Trophoblast cell (in vitro differentiated cells and primary cell): ENCODE results near the gene MELK.

ENCODE experiments used
- DNase-seq, 2 donors: peaks; one replicate each; pipeline ENCODE4 v3.0.0-alpha.2; 2016
- H2AFZ ChIP-seq: 2 replicates; pipeline ENCODE4 v1.6.1; 2013; ENCODE audit warnings: low read length, moderate library complexity, mild to moderate bottlenecking; ENCODE audit not compliant: insufficient read depth, poor library complexity
- H2AK5ac ChIP-seq: 2 replicates; pipeline ENCODE4 v1.6.1; 2013; ENCODE audit warnings: mild to moderate bottlenecking, low read length
- H2BK120ac ChIP-seq: 2 replicates; pipeline ENCODE4 v1.6.1; 2013; ENCODE audit warnings: low read length, mild to moderate bottlenecking, moderate library complexity; ENCODE audit not compliant: insufficient read depth, poor library complexity
- H2BK12ac ChIP-seq: 2 replicates; pipeline ENCODE4 v1.6.1; 2013; ENCODE audit warnings: mild to moderate bottlenecking, low read length, moderate library complexity
- H2BK5ac ChIP-seq: 2 replicates; pipeline ENCODE4 v1.6.1; 2013; ENCODE audit warnings: low read length, low read depth, moderate library complexity, mild to moderate bottlenecking; ENCODE audit not compliant: poor library complexity
- H3K14ac ChIP-seq: 2 replicates; pipeline ENCODE4 v1.6.1; 2013; ENCODE audit warnings: mild to moderate bottlenecking, low read length
- H3K18ac ChIP-seq: 2 replicates; pipeline ENCODE4 v1.6.1; 2013; ENCODE audit warnings: mild to moderate bottlenecking, low read length
- H3K23ac ChIP-seq: 2 replicates; pipeline ENCODE4 v1.6.1; 2013; ENCODE audit warnings: low read length
- H3K27ac ChIP-seq: 2 replicates; pipeline ENCODE4 v1.5.1; 2013; ENCODE audit warnings: low read depth, mild to moderate bottlenecking, inconsistent platforms, low read length, moderate library complexity
- H3K27me3 ChIP-seq: 2 replicates; pipeline ENCODE4 v1.6.1; 2013; ENCODE audit warnings: inconsistent platforms, mild to moderate bottlenecking, low read length, moderate library complexity; ENCODE audit not compliant: insufficient read depth
- H3K36me3 ChIP-seq, 2 experiments: 1 replicate in 1 of 2; 2 replicates in 1 of 2; pipeline ENCODE4 v1.6.1; 2013; ENCODE audit warnings: low read length in 2 of 2, mild to moderate bottlenecking in 2 of 2, moderate library complexity in 1 of 2; ENCODE audit not compliant: insufficient read depth in 2 of 2, control insufficient read depth in 1 of 2
- H3K4ac ChIP-seq: 2 replicates; pipeline ENCODE4 v1.6.1; 2013; ENCODE audit warnings: low read depth, mild to moderate bottlenecking, low read length, moderate library complexity
- H3K4me1 ChIP-seq, 2 experiments: 1 replicate in 1 of 2; 2 replicates in 1 of 2; pipeline ENCODE4 v1.6.1; 2013; ENCODE audit warnings: low read length in 2 of 2, mild to moderate bottlenecking in 2 of 2, moderate library complexity in 1 of 2; ENCODE audit not compliant: insufficient read depth in 2 of 2, control insufficient read depth in 1 of 2
- H3K4me2 ChIP-seq: 2 replicates; pipeline ENCODE4 v1.6.1; 2013; ENCODE audit warnings: inconsistent platforms, mild to moderate bottlenecking, low read length, moderate library complexity
- H3K4me3 ChIP-seq: 2 replicates; pipeline ENCODE4 v1.5.1; 2013; ENCODE audit warnings: mild to moderate bottlenecking, low read depth, low read length, inconsistent platforms
- H3K79me1 ChIP-seq: one replicate; pipeline ENCODE4 v1.6.1; 2013; ENCODE audit warnings: low read length
- H3K79me2 ChIP-seq: 2 replicates; pipeline ENCODE4 v1.6.1; 2013; ENCODE audit warnings: low read length, mild to moderate bottlenecking; ENCODE audit not compliant: control insufficient read depth, insufficient read depth, poor library complexity
- H3K9ac ChIP-seq: 2 replicates; pipeline ENCODE4 v1.6.1; 2013; ENCODE audit warnings: mild to moderate bottlenecking, low read length
- H3K9me3 ChIP-seq: 2 replicates; pipeline ENCODE4 v1.6.1; 2013; ENCODE audit warnings: low read depth, mild to moderate bottlenecking, control low read depth, inconsistent platforms, low read length; ENCODE audit not compliant: insufficient read depth
- H4K12ac ChIP-seq: 2 replicates; pipeline ENCODE4 v1.6.1; 2013; ENCODE audit warnings: low read depth, mild to moderate bottlenecking, low read length, moderate library complexity
- H4K8ac ChIP-seq: 2 replicates; pipeline ENCODE4 v1.6.1; 2013; ENCODE audit warnings: low read depth, mild to moderate bottlenecking, low read length, moderate library complexity
- H4K91ac ChIP-seq: one replicate; pipeline ENCODE4 v1.6.1; 2013; ENCODE audit warnings: low read depth, mild to moderate bottlenecking, low read length, moderate library complexity
- WGBS: extraction: QIAGEN DNeasy Blood & Tissue Kit; methylation state at CpG from one replicate; pipeline ENCODE4 v1.1.7; 2013; ENCODE audit warnings: missing lambda C conversion rate; ENCODE audit not compliant: insufficient read length, insufficient coverage; ENCODE audit errors: extremely low coverage; 5-methylcytosine and 5-hydroxymethylcytosine counted together

The MELK gene

DNA sequence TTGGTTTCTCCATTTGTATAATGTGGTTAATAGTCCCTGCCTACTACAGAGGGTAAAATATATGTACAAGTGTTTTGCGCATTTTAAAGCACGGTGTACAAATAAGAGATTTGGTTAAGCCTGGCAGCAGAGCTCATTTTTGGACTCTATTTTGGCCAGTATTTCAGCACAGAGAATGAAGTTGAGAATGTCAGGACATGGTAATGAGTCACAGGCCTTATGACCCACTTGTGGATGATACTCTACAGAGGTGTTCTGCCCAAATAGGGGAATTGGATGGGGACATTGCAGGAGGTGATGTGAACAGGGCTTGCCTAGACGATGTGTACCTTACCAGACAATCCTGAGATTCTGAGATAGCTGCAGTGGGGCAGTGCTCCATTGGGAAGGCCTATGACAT is 50.6 kb downstream of the MELK start:
- no peak overlapping the region for H2AFZ ChIP-seq
- no peaks in the 10 kb centered on the region for H3K9me3 ChIP-seq
- H3K36me3 ChIP-seq = peaks cover 2 to 4% of the 10 kb centered on the region in 2 experiments
- H2BK12ac ChIP-seq = no peak overlapping the region
- no peak overlapping the region for H4K8ac ChIP-seq
- DNase-seq = no peak
- H3K4me3 ChIP-seq = no peak overlapping the region
- H3K14ac ChIP-seq = no peak overlapping the region
- H3K27me3 ChIP-seq = no peaks in the 10 kb centered on the region
- H3K9ac ChIP-seq = no peak overlapping the region
- H4K12ac ChIP-seq = no peak overlapping the region
- H4K91ac ChIP-seq = no peak overlapping the region
- H3K4ac ChIP-seq = no peak overlapping the region
- H3K18ac ChIP-seq = no peak overlapping the region
- no peaks in the 10 kb centered on the region for H3K79me1 ChIP-seq
- H3K79me2 ChIP-seq = no peaks in the 10 kb centered on the region
- H2BK120ac ChIP-seq = no peak overlapping the region
- H2BK5ac ChIP-seq = no peak overlapping the region
- no peak overlapping the region for H3K4me2 ChIP-seq
- no peak overlapping the region for H3K27ac ChIP-seq
- H3K4me1 ChIP-seq = peaks cover 2 to 6% of the 10 kb centered on the region in 2 experiments
- no peak overlapping the region for H2AK5ac ChIP-seq
- no peak overlapping the region for H3K23ac ChIP-seq
- WGBS = no CpG with 5 or more reads among the region's 3 CpGs

- no CpG with 5 or more reads among the region's 6 CpGs for WGBS
- Histone ChIP-seq H3K4me1 (peaks cover 2 to 6% of the 10 kb centered on the region in 2 experiments), H2BK12ac (no peak overlapping the region), H3K14ac (no peak overlapping the region), H3K79me2 (no peaks in the 10 kb centered on the region), H3K18ac (no peak overlapping the region), H4K12ac (no peak overlapping the region), H2BK120ac (no peak overlapping the region), H3K4me2 (no peak overlapping the region), H3K9me3 (no peaks in the 10 kb centered on the region), H4K91ac (no peak overlapping the region), H2AK5ac (no peak overlapping the region), H3K9ac (peak overlapping the region; percentile 12), H3K36me3 (peaks cover 5 to 9% of the 10 kb centered on the region in 2 experiments), H3K27me3 (no peaks in the 10 kb centered on the region), H3K27ac (no peak overlapping the region), H3K4ac (no peak overlapping the region), H3K23ac (peak overlapping the region; percentile 78), H4K8ac (no peak overlapping the region), H3K79me1 (no peaks in the 10 kb centered on the region), H2BK5ac (no peak overlapping the region), H2AFZ (no peak overlapping the region), H3K4me3 (no peak overlapping the region)
- DNase-seq = no peak
Observed at GRCh38 chr9:36625006-36625615, 52.4 kb downstream of the MELK start.

GRCh38 chr9:36632892-36633291 is 60.2 kb downstream of the MELK start:
- Histone ChIP-seq H4K91ac (no peak overlapping the region), H3K18ac (no peak overlapping the region), H2AFZ (no peak overlapping the region), H3K27me3 (no peaks in the 10 kb centered on the region), H2BK5ac (no peak overlapping the region), H3K23ac (no peak overlapping the region), H3K9me3 (no peaks in the 10 kb centered on the region), H2AK5ac (no peak overlapping the region), H3K36me3 (peaks cover 21 to 26% of the 10 kb centered on the region in 2 experiments), H4K12ac (no peak overlapping the region), H2BK12ac (no peak overlapping the region), H3K79me2 (no peaks in the 10 kb centered on the region), H3K79me1 (no peaks in the 10 kb centered on the region), H3K4me3 (no peak overlapping the region), H2BK120ac (no peak overlapping the region), H3K4ac (no peak overlapping the region), H3K4me1 (no peaks in the 10 kb centered on the region), H3K14ac (no peak overlapping the region), H3K9ac (no peak overlapping the region), H3K27ac (no peak overlapping the region), H4K8ac (no peak overlapping the region), H3K4me2 (no peak overlapping the region)
- WGBS = no CpG with 5 or more reads among the region's 1 CpG
- DNase-seq = peak in 1 of 2 donors; percentile 67

GRCh38 chr9:36637491-36638270 is 65.0 kb downstream of the MELK start:
- Histone ChIP-seq H3K4me3 (no peak overlapping the region), H2BK5ac (no peak overlapping the region), H3K79me2 (no peaks in the 10 kb centered on the region), H3K27ac (no peak overlapping the region), H3K23ac (no peak overlapping the region), H3K4me2 (no peak overlapping the region), H3K79me1 (no peaks in the 10 kb centered on the region), H4K91ac (no peak overlapping the region), H4K12ac (no peak overlapping the region), H2AFZ (no peak overlapping the region), H3K18ac (peak overlapping the region; percentile 53), H2AK5ac (no peak overlapping the region), H3K4ac (no peak overlapping the region), H3K36me3 (peaks cover 14 to 16% of the 10 kb centered on the region in 2 experiments), H3K9me3 (peaks cover 2% of the 10 kb centered on the region), H3K14ac (no peak overlapping the region), H3K27me3 (no peaks in the 10 kb centered on the region), H4K8ac (no peak overlapping the region), H3K9ac (no peak overlapping the region), H2BK120ac (no peak overlapping the region), H2BK12ac (no peak overlapping the region), H3K4me1 (no peaks in the 10 kb centered on the region)
- no CpG with 5 or more reads among the region's 2 CpGs for WGBS
- no peak for DNase-seq
